OCI-LY1 (cell line): ENCODE data around the gene FAM89B.
A peak's percentile ranks its signal among the peaks of the same experiment; 100 is the strongest.

Experiments used
- H2AFZ ChIP-seq: fragments of 200-600 bp; sonication (generic), shearing (Covaris generic); 2 replicates; pipeline ENCODE4 v1.6.0; 2014; ENCODE audit warnings: antibody characterized with exemption, mild to moderate bottlenecking, low read length
- H3F3A ChIP-seq: fragments of 200-600 bp; sonication (generic), shearing (Covaris generic); 2 replicates; pipeline ENCODE4 v1.6.0; 2014; ENCODE audit warnings: mild to moderate bottlenecking, antibody characterized with exemption, low read length, moderate library complexity; ENCODE audit not compliant: insufficient read depth
- H3K27ac ChIP-seq: fragments of 200-600 bp; sonication (generic); 2 replicates; pipeline ENCODE4 v1.5.1; 2014; ENCODE audit warnings: low read length, mixed run types, mild to moderate bottlenecking, low read depth; ENCODE audit not compliant: poor library complexity, severe bottlenecking
- H3K27me3 ChIP-seq: fragments of 200-600 bp; sonication (generic); 2 replicates; pipeline ENCODE4 v1.6.0; 2014; ENCODE audit warnings: antibody characterized with exemption, mild to moderate bottlenecking, low read length, moderate library complexity; ENCODE audit not compliant: insufficient read depth
- H3K36me3 ChIP-seq: fragments of 200-600 bp; sonication (generic); 2 replicates; pipeline ENCODE4 v1.6.1; 2014; ENCODE audit warnings: mild to moderate bottlenecking, antibody characterized with exemption, low read length, moderate library complexity, mixed read lengths; ENCODE audit not compliant: insufficient read depth
- H3K4me1 ChIP-seq: fragments of 200-600 bp; sonication (generic); 2 replicates; pipeline ENCODE4 v1.5.1; 2014; ENCODE audit warnings: mild to moderate bottlenecking, low read length, moderate library complexity; ENCODE audit not compliant: insufficient read depth, severe bottlenecking
- H3K4me2 ChIP-seq: fragments of 200-600 bp; sonication (generic), shearing (Covaris generic); 2 replicates; pipeline ENCODE4 v1.6.1; 2014; ENCODE audit warnings: low read length
- H3K4me3 ChIP-seq: fragments of 200-600 bp; sonication (generic); 2 replicates; pipeline ENCODE4 v1.5.1; 2014; ENCODE audit warnings: low read length, low read depth, mild to moderate bottlenecking, mixed read lengths; ENCODE audit not compliant: poor library complexity, severe bottlenecking
- H3K79me2 ChIP-seq: fragments of 200-600 bp; shearing (Covaris generic); 2 replicates; pipeline ENCODE4 v1.6.1; 2016; ENCODE audit warnings: mixed run types, low read length, mixed read lengths; ENCODE audit not compliant: insufficient read depth
- H3K9ac ChIP-seq: fragments of 200-600 bp; sonication (generic), shearing (Covaris generic); 2 replicates; pipeline ENCODE4 v1.6.1; 2014; ENCODE audit warnings: mild to moderate bottlenecking, low read length, mixed read lengths
- H3K9me2 ChIP-seq: fragments of 200-600 bp; sonication (generic), shearing (Covaris generic); 2 replicates; pipeline ENCODE4 v1.6.1; 2014; ENCODE audit warnings: low read depth, mild to moderate bottlenecking, low read length, mixed read lengths
- H3K9me3 ChIP-seq: fragments of 200-600 bp; shearing (Covaris generic); 2 replicates; pipeline ENCODE4 v1.6.1; 2014; ENCODE audit warnings: low read length, mixed read lengths
- H4K20me1 ChIP-seq: fragments of 200-600 bp; sonication (generic), shearing (Covaris generic); 2 replicates; pipeline ENCODE4 v1.6.0; 2016; ENCODE audit warnings: mild to moderate bottlenecking, low read length; ENCODE audit not compliant: insufficient read depth
- EZH2 ChIP-seq: fragments of 200-600 bp; sonication (generic), shearing (Covaris generic); IDR thresholded peaks from 2 replicates; pipeline ENCODE4 v1.8.0; 2017; ENCODE audit warnings: borderline replicate concordance, mixed run types, mild to moderate bottlenecking, antibody characterized with exemption, low read length, moderate library complexity, mixed read lengths
- TF ChIP-seq, protein P1 (sequence below): fragments of 200-600 bp; sonication (generic), shearing (Covaris generic); IDR thresholded peaks from 2 replicates; pipeline ENCODE4 v1.5.1; 2017; ENCODE audit warnings: mild to moderate bottlenecking, antibody characterized with exemption, low read length, moderate library complexity, mixed read lengths

The FAM89B gene

DNA sequence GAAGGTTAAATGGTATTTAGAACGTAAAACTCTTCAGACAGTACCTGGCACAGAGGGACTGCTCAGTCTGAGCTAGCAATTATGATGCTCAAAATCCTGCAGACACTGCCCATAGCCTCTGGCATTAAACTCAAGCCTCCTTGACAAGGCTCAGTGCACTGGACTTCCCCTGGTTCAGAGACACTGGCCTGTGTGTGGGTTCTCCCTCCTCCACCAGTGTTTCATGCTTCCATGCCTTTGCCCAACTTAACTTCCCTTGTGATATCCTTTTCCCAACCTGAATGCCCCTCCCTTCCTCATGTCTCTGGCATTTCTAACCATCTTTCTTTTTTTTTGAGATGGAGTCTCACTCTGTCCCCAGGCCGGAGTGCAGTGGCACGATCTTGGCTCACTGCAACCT is 23.2 kb upstream of the FAM89B start:
- H3K9me2 ChIP-seq, result no peaks in the 10 kb centered on the region
- no peaks in the 10 kb centered on the region for H3K36me3 ChIP-seq
- no peaks in the 10 kb centered on the region for H3K79me2 ChIP-seq
- no peak overlapping the region for H3K9ac ChIP-seq
- no peaks in the 10 kb centered on the region for H3F3A ChIP-seq
- H3K27me3 ChIP-seq, result no peaks in the 10 kb centered on the region
- no peaks in the 10 kb centered on the region for H3K9me3 ChIP-seq
- peaks cover 40% of the 10 kb centered on the region for H3K4me1 ChIP-seq
- H3K4me2 ChIP-seq, result no peak overlapping the region
- no peak overlapping the region for H2AFZ ChIP-seq
- H3K4me3 ChIP-seq, result no peak overlapping the region
- TF ChIP-seq, protein P1, sequence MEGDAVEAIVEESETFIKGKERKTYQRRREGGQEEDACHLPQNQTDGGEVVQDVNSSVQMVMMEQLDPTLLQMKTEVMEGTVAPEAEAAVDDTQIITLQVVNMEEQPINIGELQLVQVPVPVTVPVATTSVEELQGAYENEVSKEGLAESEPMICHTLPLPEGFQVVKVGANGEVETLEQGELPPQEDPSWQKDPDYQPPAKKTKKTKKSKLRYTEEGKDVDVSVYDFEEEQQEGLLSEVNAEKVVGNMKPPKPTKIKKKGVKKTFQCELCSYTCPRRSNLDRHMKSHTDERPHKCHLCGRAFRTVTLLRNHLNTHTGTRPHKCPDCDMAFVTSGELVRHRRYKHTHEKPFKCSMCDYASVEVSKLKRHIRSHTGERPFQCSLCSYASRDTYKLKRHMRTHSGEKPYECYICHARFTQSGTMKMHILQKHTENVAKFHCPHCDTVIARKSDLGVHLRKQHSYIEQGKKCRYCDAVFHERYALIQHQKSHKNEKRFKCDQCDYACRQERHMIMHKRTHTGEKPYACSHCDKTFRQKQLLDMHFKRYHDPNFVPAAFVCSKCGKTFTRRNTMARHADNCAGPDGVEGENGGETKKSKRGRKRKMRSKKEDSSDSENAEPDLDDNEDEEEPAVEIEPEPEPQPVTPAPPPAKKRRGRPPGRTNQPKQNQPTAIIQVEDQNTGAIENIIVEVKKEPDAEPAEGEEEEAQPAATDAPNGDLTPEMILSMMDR, result no peak
- TF ChIP-seq EZH2, result no peak
- no peaks in the 10 kb centered on the region for H4K20me1 ChIP-seq
- no peak overlapping the region for H3K27ac ChIP-seq

DNA sequence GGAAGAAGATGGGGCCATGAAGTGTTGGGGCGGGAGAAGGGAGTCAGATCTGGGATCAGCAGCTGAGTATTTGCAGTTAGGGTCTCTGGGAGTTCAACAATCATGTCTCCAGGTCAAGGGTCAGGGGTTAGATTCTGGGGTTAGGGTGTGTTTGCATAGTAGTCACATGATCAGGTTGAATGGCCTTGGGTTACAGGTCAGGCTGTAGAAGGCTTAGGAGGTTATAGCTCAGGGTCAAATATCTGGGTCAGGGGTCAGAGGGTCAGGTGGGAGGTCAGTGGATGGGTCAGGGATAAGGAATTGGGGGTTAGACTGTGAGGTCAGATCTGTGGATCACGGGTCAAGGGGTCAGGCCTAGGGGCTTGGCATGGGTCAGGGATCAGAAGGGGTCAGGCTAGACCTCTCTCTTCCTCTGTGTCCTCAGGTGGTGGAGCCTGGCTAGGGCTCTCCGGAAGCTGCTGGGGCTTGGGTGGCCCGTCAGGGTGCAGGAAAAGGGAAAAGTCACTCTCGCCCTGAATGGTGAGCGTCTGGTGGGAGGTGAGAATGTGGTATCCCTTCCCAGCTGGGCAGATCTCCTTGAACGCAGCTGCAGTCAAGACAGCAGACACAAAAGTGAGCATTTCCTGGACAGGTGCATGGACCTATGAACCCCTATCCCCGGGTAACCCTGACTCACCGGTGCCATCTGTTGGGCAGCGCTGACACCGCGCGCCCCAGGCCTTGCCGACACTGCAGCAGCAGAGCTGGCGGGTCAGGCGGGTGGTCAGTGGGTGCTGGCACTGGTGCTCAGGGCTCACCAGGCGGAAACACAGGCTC is 20.6 kb upstream of the FAM89B start:
- no peaks in the 10 kb centered on the region for H3K9me2 ChIP-seq
- TF ChIP-seq, protein P1, result peak; percentile 74
- TF ChIP-seq EZH2, result no peak
- H3K4me1 ChIP-seq, result peaks cover 31% of the 10 kb centered on the region
- H3K27ac ChIP-seq, result no peak overlapping the region
- no peak overlapping the region for H3K4me3 ChIP-seq
- peaks cover 5% of the 10 kb centered on the region; the same call in 1 of the 2 replicates for H3K27me3 ChIP-seq
- peak overlapping the region; percentile 64; the same call in 1 of the 2 replicates for H3K4me2 ChIP-seq
- H4K20me1 ChIP-seq, result no peaks in the 10 kb centered on the region
- no peak overlapping the region for H2AFZ ChIP-seq
- H3K9me3 ChIP-seq, result no peaks in the 10 kb centered on the region
- no peaks in the 10 kb centered on the region for H3K36me3 ChIP-seq
- no peaks in the 10 kb centered on the region for H3F3A ChIP-seq
- H3K9ac ChIP-seq, result no peak overlapping the region
- no peaks in the 10 kb centered on the region for H3K79me2 ChIP-seq

DNA sequence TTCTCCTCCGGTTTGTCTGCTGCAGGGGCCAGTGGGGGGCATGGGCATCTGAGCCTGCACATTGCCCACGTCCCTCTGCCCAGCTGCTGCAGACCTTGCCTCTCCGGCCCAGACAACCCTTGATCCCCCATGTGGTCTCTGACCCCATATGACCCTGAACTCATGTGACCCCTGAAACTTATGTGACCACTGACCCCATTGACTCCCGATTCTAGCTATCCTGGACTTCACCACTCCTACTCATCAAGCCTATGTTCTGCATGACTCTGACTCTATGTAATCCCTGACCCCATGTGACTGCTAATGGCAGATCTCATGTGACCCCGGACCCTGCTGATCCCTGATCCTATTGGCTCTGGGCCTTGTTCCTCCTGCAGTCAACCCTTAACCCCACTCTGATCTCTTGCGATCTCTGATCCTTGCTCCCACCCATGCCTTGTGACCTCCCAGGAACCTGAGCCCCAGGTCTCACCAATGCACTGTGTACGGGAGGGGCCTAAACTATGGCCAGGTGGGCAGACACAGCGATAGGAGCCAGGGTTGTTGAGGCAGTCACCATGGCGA is 19.9 kb upstream of the FAM89B start:
- Histone ChIP-seq H4K20me1 (no peaks in the 10 kb centered on the region), H3K36me3 (no peaks in the 10 kb centered on the region), H3K27me3 (peaks cover 5% of the 10 kb centered on the region; the same call in 1 of the 2 replicates), H3K27ac (no peak overlapping the region), H3K9me3 (no peaks in the 10 kb centered on the region), H3F3A (no peaks in the 10 kb centered on the region), H3K9me2 (no peaks in the 10 kb centered on the region), H3K4me2 (no peak overlapping the region), H3K4me3 (no peak overlapping the region), H3K9ac (no peak overlapping the region), H3K79me2 (no peaks in the 10 kb centered on the region), H3K4me1 (peaks cover 24% of the 10 kb centered on the region), H2AFZ (no peak overlapping the region)
- TF ChIP-seq EZH2, result no peak
- TF ChIP-seq, protein P1, result no peak
